Measurements from ENCODE around the gene SUCLG2. TPM values are rescaled to one million over a fixed set of nuclear protein-coding genes. Genes with fewer than 3 reads are reported as not detected.

Gene SUCLG2
- polyA plus RNA-seq, 1 donor from 2014 or later: 56.6 TPM

- no peaks in the 10 kb centered on the region for H3K36me3 Mint-ChIP-seq
- H3K4me1 Mint-ChIP-seq: no peaks in the 10 kb centered on the region
These were observed 325.1 kb downstream of the SUCLG2 start for GRCh38 chr3:67329358-67329757.

GRCh38 chr3:67327582-67327981 lies 326.8 kb downstream of the SUCLG2 start:
- Mint-ChIP-seq H3K4me3 (no peak overlapping the region), H3K27ac (no peak overlapping the region), H3K27me3 (no peaks in the 10 kb centered on the region), H3K9me3 (peaks cover 0 to 2% (median 1%) of the 10 kb centered on the region in 3 donors), H3K4me1 (no peaks in the 10 kb centered on the region), H3K36me3 (no peaks in the 10 kb centered on the region)

More at GRCh38 chr3:67329358-67329757, 325.1 kb downstream of the SUCLG2 start:
- peaks cover 0 to 2% (median 1%) of the 10 kb centered on the region in 3 donors for H3K9me3 Mint-ChIP-seq
- H3K27me3 Mint-ChIP-seq: no peaks in the 10 kb centered on the region
- H3K4me3 Mint-ChIP-seq: no peak overlapping the region
- H3K27ac Mint-ChIP-seq: no peak overlapping the region

- H3K36me3 Mint-ChIP-seq: no peaks in the 10 kb centered on the region
- H3K27me3 Mint-ChIP-seq: no peaks in the 10 kb centered on the region
- H3K9me3 Mint-ChIP-seq: peaks cover 0 to 8% (median 0%) of the 10 kb centered on the region in 3 donors
- H3K4me3 Mint-ChIP-seq: no peak overlapping the region
- H3K27ac Mint-ChIP-seq: no peak overlapping the region
- H3K4me1 Mint-ChIP-seq: no peaks in the 10 kb centered on the region
These were observed 329.2 kb downstream of the SUCLG2 start for GRCh38 chr3:67325231-67325630.
